ENCODE data around the gene ARHGAP24. TPM values are rescaled to one million over a fixed set of nuclear protein-coding genes. Genes with fewer than 3 reads are reported as not detected.
"Not testable (repeated sequence)": the region's sequence is repeated elsewhere in the genome, so short reads cannot be mapped to it uniquely, and the experiment has no call there.

The ARHGAP24 gene
- total and polyA plus RNA-seq, 9 donors = 6.6 to 16.7 (median 10.0) TPM

GRCh38 chr4:85910985-85911384, 436.0 kb downstream of the ARHGAP24 start:
- WGBS, 3 donors = 78 to 94% (median 87%) methylated on average over 7 of the region's 7 CpGs
- H3K36me3 ChIP-seq = no peaks in the 10 kb centered on the region
- intact Hi-C loops (cut with DNase I) = no loop called here
- DNase-seq = no peak
- no peak for TF ChIP-seq POLR2A (IDR thresholded peaks at IDR 0.05)
- TF ChIP-seq EP300 (IDR thresholded peaks at IDR 0.05) = no peak
- no peak for TF ChIP-seq CTCF (IDR thresholded peaks at IDR 0.05)
- H3K4me1 ChIP-seq (ENCODE audit: insufficient read depth) = no peaks in the 10 kb centered on the region
- H3K27ac ChIP-seq = no peak overlapping the region
- H3K27me3 ChIP-seq = no peaks in the 10 kb centered on the region
- H3K9me3 ChIP-seq = no peaks in the 10 kb centered on the region
- no peak overlapping the region for H3K4me3 ChIP-seq

- TF ChIP-seq POLR2A (IDR thresholded peaks at IDR 0.05) (no peak), CTCF (IDR thresholded peaks at IDR 0.05) (no peak), EP300 (IDR thresholded peaks at IDR 0.05) (no peak)
- WGBS, 3 donors = 97 to 99% (median 98%) methylated on average over 5 of the region's 5 CpGs
- H3K36me3 ChIP-seq = no peaks in the 10 kb centered on the region
- no peaks in the 10 kb centered on the region for H3K27me3 ChIP-seq
- intact Hi-C loops (cut with DNase I) = no loop called here
- no peak overlapping the region for H3K27ac ChIP-seq
- no peak for DNase-seq
- no peaks in the 10 kb centered on the region for H3K9me3 ChIP-seq
- H3K4me1 ChIP-seq (ENCODE audit: insufficient read depth) = no peaks in the 10 kb centered on the region
- H3K4me3 ChIP-seq = no peak overlapping the region
Observed at GRCh38 chr4:85913931-85914694, 439.2 kb downstream of the ARHGAP24 start.

GRCh38 chr4:85915570-85915969, 440.6 kb downstream of the ARHGAP24 start:
- DNase-seq; H3K9me3 ChIP-seq; H3K27ac ChIP-seq; H3K4me3 ChIP-seq; H3K27me3 ChIP-seq; intact Hi-C loops (cut with DNase I); H3K36me3 ChIP-seq; H3K4me1 ChIP-seq (ENCODE audit: insufficient read depth): not testable (repeated sequence)
- WGBS, 3 donors = 49 to 72% (median 50%) methylated on average over 6 of the region's 6 CpGs

GRCh38 chr4:85919200-85919887, 444.4 kb downstream of the ARHGAP24 start:
- Histone ChIP-seq H3K9me3 (no peaks in the 10 kb centered on the region), H3K4me1 (ENCODE audit: insufficient read depth) (no peaks in the 10 kb centered on the region), H3K36me3 (no peaks in the 10 kb centered on the region), H3K27me3 (no peaks in the 10 kb centered on the region), H3K4me3 (no peak overlapping the region), H3K27ac (no peak overlapping the region)
- TF ChIP-seq POLR2A (IDR thresholded peaks at IDR 0.05) (no peak), CTCF (IDR thresholded peaks at IDR 0.05) (no peak), EP300 (IDR thresholded peaks at IDR 0.05) (no peak)
- DNase-seq = no peak
- 96 to 97% (median 96%) methylated on average over 6 of the region's 6 CpGs for WGBS, 3 donors
- intact Hi-C loops (cut with DNase I) = no loop called here

- Histone ChIP-seq H3K27me3 (no peaks in the 10 kb centered on the region), H3K36me3 (no peaks in the 10 kb centered on the region), H3K27ac (no peak overlapping the region), H3K4me3 (no peak overlapping the region), H3K4me1 (ENCODE audit: insufficient read depth) (peaks cover 1% of the 10 kb centered on the region), H3K9me3 (no peaks in the 10 kb centered on the region)
- intact Hi-C loops (cut with DNase I) = no loop called here
- 76 to 94% (median 85%) methylated on average over 6 of the region's 6 CpGs for WGBS, 3 donors
- no peak for TF ChIP-seq EP300 (IDR thresholded peaks at IDR 0.05)
- DNase-seq = no peak
Observed at GRCh38 chr4:85925071-85925470, 450.1 kb downstream of the ARHGAP24 start.

Measured in ovary (tissue), 9 donors.